ENCODE measurements around the gene ZNF691.
A peak's percentile ranks its signal among the peaks of the same experiment; 100 is the strongest.
"Not testable (repeated sequence)": the region's sequence is repeated elsewhere in the genome, so short reads cannot be mapped to it uniquely, and the experiment has no call there.

Gene ZNF691
- total RNA-seq = 8.7 to 16.8 (median 10.2) reads per million in 4 experiments

- peak; percentile 83 for DNase-seq
Measured at GRCh38 chr1:42846257-42847110, at the start of gene ZNF691. ZNF691 (plus strand) TSS chr1:42846613; CDS start chr1:42849659, 3,046 bp downstream.

GRCh38 chr1:42797414-42797813 lies 49.0 kb upstream of the ZNF691 start:
- no peak for DNase-seq

- no peak for DNase-seq
Measured at GRCh38 chr1:42797979-42798378, 48.4 kb upstream of the ZNF691 start.

GRCh38 chr1:42801832-42802473 lies 44.5 kb upstream of the ZNF691 start:
- no peak for DNase-seq

- DNase-seq = no peak
Measured at GRCh38 chr1:42806171-42806570, 40.2 kb upstream of the ZNF691 start.

- no peak for DNase-seq
Measured at GRCh38 chr1:42806593-42806992, 39.8 kb upstream of the ZNF691 start.

- DNase-seq = no peak
Measured at GRCh38 chr1:42807056-42807668, 39.3 kb upstream of the ZNF691 start.

- not testable (repeated sequence) for DNase-seq
Measured at GRCh38 chr1:42814815-42815214, 31.6 kb upstream of the ZNF691 start.

GRCh38 chr1:42815941-42816584 lies 30.4 kb upstream of the ZNF691 start:
- no peak for DNase-seq

- peak; percentile 91 for DNase-seq
Measured at GRCh38 chr1:42816585-42817439, 29.6 kb upstream of the ZNF691 start, which contains the start of the genes ERMAP and SVBP. ERMAP (plus strand) TSS chr1:42817122; CDS start chr1:42830449, 13,327 bp downstream. SVBP (minus strand) TSS chr1:42817397; CDS start chr1:42816544, 853 bp downstream.

GRCh38 chr1:42817440-42817767 lies 29.0 kb upstream of the ZNF691 start:
- DNase-seq = no peak

GRCh38 chr1:42817976-42818375 lies 28.4 kb upstream of the ZNF691 start:
- DNase-seq = no peak

GRCh38 chr1:42820813-42821212 lies 25.6 kb upstream of the ZNF691 start:
- DNase-seq = no peak

GRCh38 chr1:42821690-42822089 lies 24.7 kb upstream of the ZNF691 start:
- DNase-seq = no peak

- DNase-seq = no peak
Measured at GRCh38 chr1:42822800-42823392, 23.5 kb upstream of the ZNF691 start.

- no peak for DNase-seq
Measured at GRCh38 chr1:42824481-42825035, 21.9 kb upstream of the ZNF691 start.

- no peak for DNase-seq
Measured at GRCh38 chr1:42825036-42825851, 21.2 kb upstream of the ZNF691 start.

GRCh38 chr1:42830631-42831030 lies 15.8 kb upstream of the ZNF691 start:
- no peak for DNase-seq

- no peak for DNase-seq
Measured at GRCh38 chr1:42831273-42831672, 15.1 kb upstream of the ZNF691 start.

- DNase-seq = no peak
Measured at GRCh38 chr1:42832641-42833240, 13.7 kb upstream of the ZNF691 start.
